Activated T-cell treated with anti-CD3 and anti-CD28 coated beads, Interleukin-2, amount 50 U/mL, for 4 hours (primary cell): Measurements from ENCODE around the gene TARBP2. TPM values are rescaled to one million over a fixed set of nuclear protein-coding genes. Genes with fewer than 3 reads are reported as not detected.

Experiments used
- ATAC-seq, 2 donors: fragments of 200-7000 bp; cut with Tn5 transposase; one replicate each; pipeline ENCODE4 v1.10.0; 2021
- DNase-seq: peaks from one replicate; pipeline ENCODE4 v3.0.0-alpha.2; 2020
- H3K27me3 Mint-ChIP-seq: one replicate; pipeline ENCODE4 v1.8.0; 2021; ENCODE audit warnings: low read depth, mixed read lengths
- H3K36me3 Mint-ChIP-seq: one replicate; pipeline ENCODE4 v1.8.0; 2022; ENCODE audit warnings: mixed read lengths; ENCODE audit not compliant: insufficient read depth
- H3K4me1 Mint-ChIP-seq: one replicate; pipeline ENCODE4 v1.8.0; 2021; ENCODE audit warnings: low read depth, mixed read lengths
- H3K4me3 Mint-ChIP-seq: one replicate; pipeline ENCODE4 v1.8.0; 2021; ENCODE audit warnings: mild to moderate bottlenecking, moderate library complexity, mixed read lengths
- H3K9me3 Mint-ChIP-seq: one replicate; pipeline ENCODE4 v1.8.0; 2021; ENCODE audit warnings: mixed read lengths
- total RNA-seq, 3 donors: library from RNA; stranded (reverse); gene quantifications; one replicate each; pipeline ENCODE4 v1.2.1, GENCODE V29; 2021

Gene TARBP2
- total RNA-seq, 3 donors from 2014 or later: 62.6 to 71.4 (median 64.3) TPM

DNA sequence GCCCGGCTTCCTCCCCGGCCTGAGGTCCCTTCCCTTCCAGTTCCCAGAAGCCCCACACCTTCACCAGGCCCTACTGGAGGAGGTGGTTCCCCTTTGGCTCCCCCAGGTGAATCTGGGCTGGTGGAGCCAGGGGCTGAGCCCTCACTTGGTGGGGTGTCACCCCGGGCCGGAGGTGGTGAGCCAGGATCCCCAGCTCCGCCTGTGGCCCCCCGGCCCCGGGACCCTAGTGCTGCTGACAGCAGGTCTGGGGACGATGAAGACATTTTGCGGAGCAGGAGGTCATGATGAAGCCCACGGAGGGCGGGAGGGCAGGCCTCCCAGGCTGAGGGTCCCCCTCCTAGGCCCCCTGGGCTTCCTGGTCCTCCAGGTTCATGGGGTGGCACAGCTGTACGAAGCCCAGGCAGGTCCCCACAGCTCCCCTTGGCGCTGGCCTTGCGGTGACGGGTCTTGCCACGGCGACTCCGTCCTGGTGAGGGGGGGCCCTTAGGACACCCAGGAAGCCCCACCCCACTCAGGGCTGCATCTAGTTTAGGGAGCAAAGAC is 18.4 kb upstream of the TARBP2 start:
- Mint-ChIP-seq H3K36me3 (peaks cover 31% of the 10 kb centered on the region), H3K4me3 (no peak overlapping the region), H3K9me3 (no peaks in the 10 kb centered on the region), H3K4me1 (peaks cover 2% of the 10 kb centered on the region), H3K27me3 (no peaks in the 10 kb centered on the region)
- ATAC-seq (peak in 1 of 2 donors; percentile 6), DNase-seq (no peak)

DNA sequence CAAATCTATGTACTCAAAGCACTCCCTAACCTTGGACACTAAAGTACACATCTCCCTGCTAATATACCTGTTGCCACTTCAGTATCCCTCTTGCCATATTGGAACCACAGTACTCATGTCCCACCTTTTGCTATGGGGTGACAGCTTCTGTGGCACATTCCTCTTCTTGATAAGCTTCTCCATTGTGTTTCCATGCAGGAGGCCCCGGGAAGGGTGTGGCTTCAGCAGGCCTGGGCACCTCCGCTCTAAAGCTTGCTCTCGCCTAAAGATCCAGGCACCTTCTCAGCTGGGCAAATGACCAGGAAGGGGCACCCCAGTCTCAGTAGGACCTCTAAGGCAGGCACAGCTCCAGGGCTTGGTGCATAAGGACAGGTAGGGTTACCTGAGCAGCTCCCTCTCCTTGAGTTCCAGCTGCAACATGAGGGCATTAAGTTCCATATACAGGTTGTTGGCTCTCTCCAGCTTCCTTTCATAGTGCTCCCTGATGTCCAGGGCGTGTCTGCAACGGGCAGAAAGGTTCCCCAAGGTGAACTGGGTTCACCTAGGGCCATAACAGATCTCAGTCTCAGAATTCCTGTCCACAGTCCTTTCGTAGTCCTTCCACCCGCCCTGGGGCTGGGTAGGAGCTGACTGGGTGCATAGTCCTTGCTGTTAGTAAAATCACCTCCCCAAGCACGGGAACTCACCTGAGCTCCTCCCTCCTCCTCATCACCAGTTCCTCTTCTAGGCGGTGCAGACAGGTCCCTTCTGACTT is 17.7 kb upstream of the TARBP2 start:
- no peaks in the 10 kb centered on the region for H3K4me1 Mint-ChIP-seq
- peak overlapping the region; percentile 14 for H3K4me3 Mint-ChIP-seq
- DNase-seq (no peak), ATAC-seq (peak; percentile 8 to 9)
- peaks cover 31% of the 10 kb centered on the region for H3K36me3 Mint-ChIP-seq
- no peaks in the 10 kb centered on the region for H3K27me3 Mint-ChIP-seq
- H3K9me3 Mint-ChIP-seq: no peaks in the 10 kb centered on the region

DNA sequence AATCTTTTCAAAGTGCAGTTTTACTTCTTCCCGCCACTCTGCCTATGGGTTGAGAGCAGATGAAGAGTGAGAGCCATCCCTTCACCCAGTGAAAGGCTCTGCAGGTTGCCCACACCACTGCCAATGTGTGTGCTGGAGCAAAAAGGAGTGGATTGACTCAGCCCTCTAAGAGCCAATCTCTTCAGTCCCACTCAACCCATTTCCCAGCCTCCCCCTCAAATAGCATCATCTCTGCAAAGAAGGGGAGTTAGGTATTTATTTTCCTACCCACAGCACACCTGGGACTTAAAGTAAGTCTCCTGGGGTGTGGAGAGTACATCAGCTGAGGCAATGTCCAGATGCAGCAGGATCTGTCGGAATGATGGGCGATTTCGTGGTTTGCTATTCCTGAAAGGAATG is 17.1 kb upstream of the TARBP2 start:
- Mint-ChIP-seq H3K4me1 (no peaks in the 10 kb centered on the region), H3K27me3 (no peaks in the 10 kb centered on the region), H3K9me3 (no peaks in the 10 kb centered on the region), H3K36me3 (peaks cover 31% of the 10 kb centered on the region), H3K4me3 (peak overlapping the region; percentile 14)
- DNase-seq (no peak), ATAC-seq (peak; percentile 12 to 14)

DNA sequence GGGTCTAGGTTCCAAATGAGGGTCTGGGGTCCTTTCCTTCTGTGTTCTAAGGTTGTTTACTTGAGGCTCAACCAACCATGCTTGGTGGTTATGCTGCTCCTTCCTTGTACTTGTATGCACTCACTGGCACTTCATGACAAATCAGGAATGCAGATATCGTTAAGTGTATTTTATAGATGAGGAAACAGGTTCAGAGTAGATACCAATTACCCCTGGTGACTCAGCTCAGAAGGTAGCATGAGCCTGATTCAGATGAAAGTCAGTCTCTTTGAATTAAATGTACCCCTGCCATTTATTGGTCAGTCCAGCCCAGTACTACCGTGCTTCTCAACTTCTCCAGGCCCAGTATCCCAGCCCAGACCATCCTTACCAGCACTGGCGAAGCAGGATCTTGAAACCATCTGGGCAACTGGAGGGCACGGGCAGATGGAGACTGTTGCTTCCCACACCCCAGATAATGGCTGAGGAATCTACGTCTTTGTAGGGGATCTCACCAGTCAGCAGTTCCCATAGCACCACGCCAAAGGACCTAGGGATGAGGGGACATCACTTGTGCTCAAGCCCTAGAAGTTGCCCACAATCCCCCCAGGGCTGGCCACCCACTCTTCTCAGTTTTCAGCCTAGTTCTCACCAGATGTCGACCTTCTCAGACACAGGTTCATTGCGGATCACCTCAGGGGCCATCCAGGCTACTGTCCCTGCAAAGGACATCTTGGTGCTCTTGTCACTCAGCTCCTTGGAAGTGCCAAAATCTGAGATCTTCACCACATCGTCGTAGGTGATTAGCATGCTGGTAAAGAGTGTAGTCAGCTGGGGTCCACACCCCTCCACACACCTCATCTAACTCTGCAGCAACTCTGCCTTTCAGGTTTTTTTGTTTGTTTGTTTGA is 16.2 kb upstream of the TARBP2 start:
- no peaks in the 10 kb centered on the region for H3K27me3 Mint-ChIP-seq
- H3K4me3 Mint-ChIP-seq: no peak overlapping the region
- ATAC-seq (no peak), DNase-seq (no peak)
- peaks cover 28% of the 10 kb centered on the region for H3K36me3 Mint-ChIP-seq
- H3K4me1 Mint-ChIP-seq: no peaks in the 10 kb centered on the region
- H3K9me3 Mint-ChIP-seq: no peaks in the 10 kb centered on the region

DNA sequence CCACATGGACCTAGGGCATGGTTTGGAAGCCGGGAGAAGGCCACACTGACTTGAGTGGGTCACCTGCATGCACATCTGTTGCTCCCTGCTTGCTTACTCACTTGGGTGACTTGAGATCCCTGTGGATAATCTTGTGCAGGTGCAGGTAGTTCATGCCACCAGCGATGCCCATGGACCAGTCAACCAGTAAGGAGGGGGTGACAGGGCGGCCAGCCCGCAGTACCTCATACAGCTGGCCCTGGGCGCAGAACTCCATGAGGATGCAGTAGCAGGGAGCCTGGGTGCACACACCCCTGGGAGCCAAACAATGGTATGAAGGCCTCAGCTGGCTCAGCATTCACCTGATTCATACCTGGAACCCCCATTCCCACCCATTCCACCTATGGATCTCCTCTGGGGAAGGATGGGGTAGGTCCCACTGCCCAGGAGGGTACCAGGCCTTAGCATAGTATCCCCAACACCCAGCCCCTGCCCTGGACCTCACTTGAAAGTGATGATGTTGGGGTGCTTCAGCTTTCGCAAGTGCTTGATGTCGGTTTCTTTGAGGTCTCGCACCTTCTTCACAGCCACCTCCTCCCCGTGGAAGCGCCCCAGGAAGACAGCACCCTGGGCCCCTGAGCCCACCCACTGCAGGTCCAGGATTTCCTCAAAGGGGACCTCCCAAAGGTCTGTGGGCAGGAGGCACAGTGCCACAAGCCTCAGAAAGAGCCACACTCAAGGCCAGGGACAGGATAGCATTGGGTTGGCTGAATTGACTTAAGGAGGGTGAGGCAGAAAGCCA is 14.9 kb upstream of the TARBP2 start:
- Mint-ChIP-seq H3K27me3 (no peaks in the 10 kb centered on the region), H3K9me3 (no peaks in the 10 kb centered on the region), H3K36me3 (peaks cover 25% of the 10 kb centered on the region), H3K4me1 (no peaks in the 10 kb centered on the region), H3K4me3 (no peak overlapping the region)
- DNase-seq (no peak), ATAC-seq (no peak)

DNA sequence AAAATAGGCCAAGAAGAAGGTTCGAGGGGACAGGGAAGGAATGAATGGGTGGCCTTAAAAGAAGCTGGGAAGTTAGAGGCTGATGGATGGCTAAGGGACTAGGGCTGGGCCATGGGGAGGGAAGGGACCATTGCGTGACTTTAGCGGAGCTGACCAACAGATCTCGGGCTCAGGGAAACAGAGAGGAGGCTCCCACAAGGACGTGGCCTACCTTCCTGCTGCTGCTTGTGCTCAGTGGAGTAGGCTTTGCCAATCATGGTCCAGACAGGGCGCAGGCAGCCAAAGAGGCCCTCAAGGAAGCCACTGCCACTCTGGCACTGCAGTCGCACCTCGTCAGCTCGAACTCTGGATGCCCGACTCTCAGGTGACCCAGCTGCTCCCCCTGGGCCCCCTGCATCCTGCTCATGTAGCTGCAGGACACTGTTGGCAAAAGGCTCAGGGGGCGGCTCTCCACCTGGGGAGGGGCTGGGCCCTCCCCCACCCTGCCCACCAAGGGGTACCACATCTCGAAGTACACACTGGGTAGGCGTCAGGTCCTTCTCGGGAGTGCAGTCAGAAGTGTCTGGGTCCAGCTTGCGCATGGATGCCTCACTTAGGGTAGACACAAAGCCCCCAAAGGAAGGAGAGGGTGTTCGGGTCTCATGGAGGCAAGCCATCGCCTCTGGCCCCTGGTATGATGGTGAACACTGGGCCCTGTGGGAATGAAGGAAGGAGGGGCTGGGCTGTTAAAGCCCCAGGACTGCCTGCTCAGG is 14.2 kb upstream of the TARBP2 start:
- no peaks in the 10 kb centered on the region for H3K4me1 Mint-ChIP-seq
- peaks cover 22% of the 10 kb centered on the region for H3K36me3 Mint-ChIP-seq
- ATAC-seq: no peak
- H3K9me3 Mint-ChIP-seq: no peaks in the 10 kb centered on the region
- DNase-seq: no peak
- no peaks in the 10 kb centered on the region for H3K27me3 Mint-ChIP-seq
- no peak overlapping the region for H3K4me3 Mint-ChIP-seq

DNA sequence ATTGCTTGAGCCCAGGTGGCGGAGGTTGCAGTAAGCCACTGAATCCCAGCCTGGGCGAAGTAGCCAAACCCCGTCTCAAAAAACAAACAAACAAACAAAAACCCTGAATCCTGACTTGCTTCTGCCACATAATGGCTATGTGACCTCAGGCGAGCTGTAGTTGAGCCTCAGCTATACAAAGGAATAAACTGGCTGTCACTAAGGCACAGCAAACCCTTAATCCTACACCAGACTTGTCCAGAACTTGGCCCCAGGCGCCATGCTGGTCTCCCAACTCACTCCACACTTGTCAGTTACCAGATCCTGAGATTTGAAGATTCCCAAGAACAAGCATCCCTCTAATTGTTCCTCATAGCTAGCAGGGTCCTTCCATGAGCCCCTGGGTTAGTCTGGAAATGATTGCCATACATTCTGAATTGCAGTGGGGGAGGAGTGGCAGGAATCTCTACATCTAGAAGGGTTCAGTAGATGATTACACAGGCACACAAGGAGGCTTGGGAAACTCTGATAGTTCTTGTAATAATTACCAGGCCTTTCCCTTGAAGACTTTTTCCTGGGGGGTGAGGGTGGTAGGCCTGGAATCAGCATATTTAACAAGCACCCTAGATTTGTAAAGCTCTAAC is 11.7 kb upstream of the TARBP2 start:
- DNase-seq (no peak), ATAC-seq (no peak)
- Mint-ChIP-seq H3K4me1 (peaks cover 19% of the 10 kb centered on the region), H3K9me3 (no peaks in the 10 kb centered on the region), H3K4me3 (no peak overlapping the region), H3K36me3 (peaks cover 10% of the 10 kb centered on the region), H3K27me3 (no peaks in the 10 kb centered on the region)

DNA sequence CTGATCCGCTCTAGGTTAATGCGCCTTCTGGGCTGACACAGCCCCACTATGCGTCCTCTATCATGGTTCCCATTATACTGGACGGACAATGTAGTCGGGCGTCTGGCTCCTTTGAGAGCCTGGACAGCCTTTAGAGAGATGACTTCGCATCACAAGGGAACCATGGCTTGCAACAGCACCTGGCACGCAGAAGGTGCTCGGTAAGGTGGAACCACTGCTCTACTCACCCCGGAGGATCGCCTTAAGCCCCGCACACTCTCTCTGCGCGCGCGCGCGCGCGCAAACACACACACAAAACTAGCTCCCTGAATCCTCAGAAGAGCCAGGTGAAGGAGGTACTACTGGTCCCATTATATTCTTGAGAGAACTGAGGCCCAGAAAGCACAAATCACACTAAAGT is 8.9 kb upstream of the TARBP2 start:
- ATAC-seq: no peak
- no peaks in the 10 kb centered on the region for H3K9me3 Mint-ChIP-seq
- H3K27me3 Mint-ChIP-seq: no peaks in the 10 kb centered on the region
- H3K4me1 Mint-ChIP-seq: peaks cover 25% of the 10 kb centered on the region
- no peak for DNase-seq
- H3K36me3 Mint-ChIP-seq: peaks cover 3% of the 10 kb centered on the region
- H3K4me3 Mint-ChIP-seq: peak overlapping the region; percentile 88

DNA sequence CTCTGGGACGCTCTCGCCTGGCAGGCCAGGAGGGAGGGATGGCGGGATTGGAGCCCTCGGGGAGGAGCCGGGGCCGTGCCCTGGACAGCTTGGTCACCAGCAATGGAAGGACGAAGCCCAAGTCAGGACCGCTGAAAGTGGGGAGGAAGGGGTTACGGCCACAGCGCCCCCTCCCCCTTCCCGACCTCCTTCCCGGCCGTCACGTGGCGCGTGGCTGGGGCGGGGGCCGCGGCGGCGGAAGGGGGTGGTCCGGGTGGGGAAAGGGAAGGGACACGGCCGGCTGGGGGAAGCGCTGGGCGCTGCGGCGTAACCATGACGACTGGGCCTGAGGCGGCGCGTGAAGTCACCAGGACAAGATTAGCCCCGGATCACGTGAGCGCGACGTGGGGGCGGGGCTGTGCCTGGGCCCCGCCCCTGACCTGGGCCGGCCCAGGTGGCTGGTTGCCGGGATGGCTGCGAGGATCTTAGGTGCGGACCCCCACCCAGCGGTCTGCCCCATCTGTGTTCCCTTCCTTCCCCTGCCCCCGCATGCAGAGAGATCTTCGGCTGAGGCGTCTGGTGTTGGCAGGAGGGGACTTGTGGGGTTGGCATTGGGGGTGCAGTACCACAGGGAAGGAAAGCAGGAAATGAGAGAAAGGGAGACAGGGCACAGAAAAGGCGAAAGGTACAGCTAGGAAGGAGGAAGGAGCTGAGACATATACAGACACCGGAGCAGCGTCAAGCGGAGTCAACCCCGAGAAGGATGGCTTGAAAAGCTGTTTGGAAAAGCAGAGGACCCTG is 8.1 kb upstream of the TARBP2 start:
- ATAC-seq: peak; percentile 96
- H3K4me3 Mint-ChIP-seq: peak overlapping the region; percentile 88
- no peaks in the 10 kb centered on the region for H3K9me3 Mint-ChIP-seq
- DNase-seq: peak; percentile 80
- peaks cover 29% of the 10 kb centered on the region for H3K4me1 Mint-ChIP-seq
- no peaks in the 10 kb centered on the region for H3K27me3 Mint-ChIP-seq
- H3K36me3 Mint-ChIP-seq: no peaks in the 10 kb centered on the region

DNA sequence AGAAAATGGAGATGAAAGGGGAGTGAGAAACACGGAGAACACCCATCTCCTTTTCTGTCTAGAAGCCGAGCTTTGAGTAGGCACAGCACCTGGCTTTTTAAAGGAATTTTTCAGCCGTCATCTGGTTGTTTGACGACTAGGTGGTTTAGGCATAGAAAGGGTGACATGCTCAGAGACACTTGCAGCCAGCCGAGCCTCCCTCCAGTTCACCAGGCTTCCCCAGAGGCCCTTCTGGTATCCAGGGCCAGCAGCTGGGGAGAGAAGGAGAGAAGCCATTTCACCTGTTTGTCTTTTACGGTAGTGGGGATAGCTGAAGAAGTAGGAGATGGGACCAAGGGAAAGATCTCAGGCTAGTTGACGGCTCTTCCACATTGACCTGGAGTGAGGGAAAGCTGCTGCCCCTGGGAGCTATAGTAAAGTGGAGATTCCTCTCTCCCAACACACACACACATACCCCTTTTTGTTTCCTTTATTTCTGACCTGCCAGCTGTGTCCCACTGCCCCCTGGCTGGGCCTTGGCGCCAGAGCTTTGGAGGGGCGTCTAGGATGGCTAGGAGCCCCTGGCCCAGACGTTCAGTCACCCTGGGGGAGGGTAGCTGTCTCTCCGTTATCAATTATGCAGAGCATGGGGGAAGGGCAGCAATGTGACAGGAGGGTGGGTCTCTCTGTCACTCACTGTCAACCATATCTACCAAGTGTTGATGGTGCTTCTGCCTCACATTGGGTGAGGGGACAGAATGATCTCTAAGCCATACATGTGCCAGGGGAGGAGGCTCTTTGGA is 7.3 kb upstream of the TARBP2 start:
- Mint-ChIP-seq H3K36me3 (no peaks in the 10 kb centered on the region), H3K9me3 (no peaks in the 10 kb centered on the region), H3K4me3 (peak overlapping the region; percentile 88), H3K27me3 (no peaks in the 10 kb centered on the region), H3K4me1 (peaks cover 35% of the 10 kb centered on the region)
- no peak for DNase-seq
- ATAC-seq: no peak

DNA sequence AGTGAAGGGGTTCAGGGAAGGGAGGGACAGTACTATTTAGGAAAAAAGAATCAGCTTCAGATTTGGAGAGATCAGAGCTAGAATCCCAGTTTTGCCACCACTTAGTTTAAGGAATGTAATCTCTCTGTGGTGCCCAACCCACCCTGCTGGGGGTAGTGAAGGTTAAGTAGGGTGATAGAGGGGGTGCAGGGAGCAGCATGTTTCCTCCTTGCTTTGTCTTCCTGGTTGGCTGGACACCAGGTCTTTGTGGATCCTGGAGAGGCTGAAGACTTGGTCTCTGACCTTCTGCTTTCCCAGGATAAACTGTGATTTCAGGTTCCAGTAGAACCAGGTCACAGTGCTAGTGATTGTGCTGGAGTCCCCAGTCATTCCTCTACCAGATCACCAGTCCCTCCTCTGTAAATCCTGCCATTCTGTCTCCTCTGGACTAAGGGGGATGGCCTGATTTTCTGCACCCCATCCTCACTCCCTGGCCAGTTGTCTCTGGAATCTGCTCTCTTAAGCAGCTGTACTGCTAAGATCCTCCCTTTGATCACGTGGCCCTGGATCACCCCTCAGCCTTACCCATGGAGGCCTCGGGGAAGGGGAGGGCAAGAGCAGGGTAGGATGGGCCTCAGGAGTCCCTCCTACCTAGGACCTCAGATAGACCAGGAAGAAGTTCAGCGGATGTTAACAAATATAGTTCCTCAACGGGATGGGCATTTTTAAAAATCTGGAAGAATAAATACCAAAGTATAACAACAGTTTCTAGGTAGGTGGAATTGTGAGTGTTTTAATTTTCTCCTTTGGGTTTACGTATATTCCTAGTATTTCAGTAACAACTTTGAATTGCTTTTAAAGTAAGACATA is 5.0 kb upstream of the TARBP2 start:
- H3K9me3 Mint-ChIP-seq: no peaks in the 10 kb centered on the region
- no peaks in the 10 kb centered on the region for H3K36me3 Mint-ChIP-seq
- H3K4me3 Mint-ChIP-seq: no peak overlapping the region
- H3K27me3 Mint-ChIP-seq: no peaks in the 10 kb centered on the region
- H3K4me1 Mint-ChIP-seq: peaks cover 44% of the 10 kb centered on the region
- ATAC-seq (no peak), DNase-seq (no peak)

DNA sequence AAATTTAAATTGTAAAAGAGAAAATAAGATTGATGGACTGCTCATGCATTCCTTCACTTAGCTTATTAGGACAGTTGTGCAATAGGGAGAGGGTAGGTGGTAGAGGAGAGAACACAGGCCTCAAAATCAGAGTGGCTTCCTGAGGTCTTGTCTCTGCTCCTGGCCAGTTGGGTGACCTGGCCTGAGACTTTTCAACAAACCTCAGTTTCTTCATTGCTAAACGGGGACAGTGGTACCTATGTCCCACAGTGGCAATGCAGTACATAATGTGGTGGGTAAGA is 4.4 kb upstream of the TARBP2 start:
- peaks cover 45% of the 10 kb centered on the region for H3K4me1 Mint-ChIP-seq
- no peaks in the 10 kb centered on the region for H3K36me3 Mint-ChIP-seq
- H3K4me3 Mint-ChIP-seq: no peak overlapping the region
- ATAC-seq: no peak
- no peak for DNase-seq
- H3K27me3 Mint-ChIP-seq: no peaks in the 10 kb centered on the region
- no peaks in the 10 kb centered on the region for H3K9me3 Mint-ChIP-seq
